ENCODE results near the gene PCED1B. TPM values are rescaled to one million over a fixed set of nuclear protein-coding genes. Genes with fewer than 3 reads are reported as not detected.

The PCED1B gene
- total RNA-seq, 2 experiments from 2014 or later = 72.1 to 74.2 TPM

- no peak overlapping the region for H3K27ac Mint-ChIP-seq
- H3K4me1 Mint-ChIP-seq (ENCODE audit: low read depth) = peaks cover 25% of the 10 kb centered on the region
- CTCF ChIA-PET = interaction anchor here (1.3 kb wide), 1 partner anchor 115 kb away, joined by 4 read pairs; no protein-coding TSS in a partner anchor
- ATAC-seq = no peak
- no peak for DNase-seq
- H3K27me3 Mint-ChIP-seq (ENCODE audit: low read depth) = no peaks in the 10 kb centered on the region
- peaks cover 12% of the 10 kb centered on the region for H3K36me3 Mint-ChIP-seq (ENCODE audit: low read depth)
- H3K4me3 Mint-ChIP-seq = no peak overlapping the region
- H3K9me3 Mint-ChIP-seq (ENCODE audit: insufficient read depth) = peaks cover 5% of the 10 kb centered on the region
- POLR2A ChIA-PET = interaction anchor here (0.5 to 1.7 kb wide), 4 partner anchors 15 to 122 kb away, joined by 3 to 7 read pairs (median 4); no protein-coding TSS in a partner anchor
Observed at GRCh38 chr12:47282206-47282605, 202.8 kb downstream of the PCED1B start.

Small RNA genes lying within 50 kb of the gene (microRNA-seq; reads per million reads assigned to microRNA genes)
- gene MIR4698 = not detected

Other genes starting within 250 kb of the PCED1B start
- 10 to 100 TPM; 10.2 TPM for gene AMIGO2, start 338 bp downstream of the PCED1B start, total RNA-seq

All from activated CD8-positive, alpha-beta T cell treated with anti-CD3 and anti-CD28 coated beads, Interleukin-2, amount 10 ng/mL, durations not matched to agents 7 days and 5 days (primary cell).